Uterus (tissue), 2 donors: ENCODE measurements around the gene AMIGO3.

Experiments
- POLR2A ChIP-seq, 2 donors: fragments of 450-650 bp; IDR thresholded peaks; one replicate each; pipeline ENCODE4 v1.6.1; 2016; ENCODE audit warnings: antibody characterized with exemption in 2 of 2, mild to moderate bottlenecking in 1 of 2, moderate library complexity in 1 of 2
- TF ChIP-seq, protein P1 (sequence below), 4 experiments: fragments of 200-600 bp in 2 of 4; fragments of 450-650 bp in 2 of 4; sonication (generic) in 2 of 4; IDR thresholded peaks; one replicate each; pipeline ENCODE4 v1.5.1; 2016 to 2019; ENCODE audit warnings: antibody characterized with exemption in 4 of 4, mild to moderate bottlenecking in 2 of 4, moderate library complexity in 1 of 4

DNA sequence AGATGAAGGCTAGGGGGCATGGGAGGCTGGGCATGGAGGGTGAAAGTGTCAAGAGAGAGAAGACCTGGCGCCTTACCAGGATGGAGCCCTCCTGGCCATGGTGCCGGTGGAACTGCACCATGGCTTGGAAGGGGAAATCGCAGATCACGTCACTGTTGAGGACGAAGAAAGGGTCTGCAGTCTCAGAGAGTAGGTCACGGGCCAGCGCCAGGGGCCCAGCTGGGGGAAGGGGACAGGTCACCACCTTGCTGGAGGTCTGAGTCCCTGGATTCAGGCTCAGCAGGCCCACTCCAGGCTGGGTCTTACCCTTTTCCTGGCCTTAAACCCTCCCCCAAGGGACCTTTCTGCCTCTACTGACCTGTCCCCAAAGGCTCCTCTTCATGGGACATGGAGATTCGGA is 3.4 kb upstream of the AMIGO3 start:
- TF ChIP-seq, protein P1, sequence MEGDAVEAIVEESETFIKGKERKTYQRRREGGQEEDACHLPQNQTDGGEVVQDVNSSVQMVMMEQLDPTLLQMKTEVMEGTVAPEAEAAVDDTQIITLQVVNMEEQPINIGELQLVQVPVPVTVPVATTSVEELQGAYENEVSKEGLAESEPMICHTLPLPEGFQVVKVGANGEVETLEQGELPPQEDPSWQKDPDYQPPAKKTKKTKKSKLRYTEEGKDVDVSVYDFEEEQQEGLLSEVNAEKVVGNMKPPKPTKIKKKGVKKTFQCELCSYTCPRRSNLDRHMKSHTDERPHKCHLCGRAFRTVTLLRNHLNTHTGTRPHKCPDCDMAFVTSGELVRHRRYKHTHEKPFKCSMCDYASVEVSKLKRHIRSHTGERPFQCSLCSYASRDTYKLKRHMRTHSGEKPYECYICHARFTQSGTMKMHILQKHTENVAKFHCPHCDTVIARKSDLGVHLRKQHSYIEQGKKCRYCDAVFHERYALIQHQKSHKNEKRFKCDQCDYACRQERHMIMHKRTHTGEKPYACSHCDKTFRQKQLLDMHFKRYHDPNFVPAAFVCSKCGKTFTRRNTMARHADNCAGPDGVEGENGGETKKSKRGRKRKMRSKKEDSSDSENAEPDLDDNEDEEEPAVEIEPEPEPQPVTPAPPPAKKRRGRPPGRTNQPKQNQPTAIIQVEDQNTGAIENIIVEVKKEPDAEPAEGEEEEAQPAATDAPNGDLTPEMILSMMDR (IDR thresholded peaks at IDR 0.05) = no peak
- no peak for TF ChIP-seq POLR2A (IDR thresholded peaks at IDR 0.05)
